ENCODE data around the gene TRPM3. TPM values are rescaled to one million over a fixed set of nuclear protein-coding genes. Genes with fewer than 3 reads are reported as not detected.

TRPM3 gene
- total RNA-seq, 1 experiment from 2014 or later: not detected

DNA sequence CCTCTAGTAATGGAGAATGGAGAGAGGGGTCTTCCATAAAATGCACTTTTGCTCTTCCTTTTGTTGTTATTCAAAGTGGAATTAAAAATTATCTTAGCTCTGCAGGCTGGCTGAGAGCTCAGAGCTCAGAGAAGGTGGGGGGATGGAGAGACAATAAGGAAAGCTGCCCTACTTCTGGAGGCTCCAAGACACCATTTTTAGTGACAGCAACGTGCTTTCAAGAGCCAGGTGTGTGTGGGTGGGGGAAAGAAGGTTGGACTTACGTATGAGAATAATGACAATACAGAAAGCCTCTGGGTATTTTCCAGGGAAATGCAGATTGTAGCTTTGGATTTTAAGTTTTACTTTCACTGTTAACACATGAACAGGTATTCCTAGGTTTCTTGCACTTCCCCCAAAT is 173.9 kb downstream of the TRPM3 start:
- CTCF ChIA-PET: no interaction called here
- H3K36me3 ChIP-seq (ENCODE audit: control insufficient read depth, insufficient read depth, low read length): no peaks in the 10 kb centered on the region

DNA sequence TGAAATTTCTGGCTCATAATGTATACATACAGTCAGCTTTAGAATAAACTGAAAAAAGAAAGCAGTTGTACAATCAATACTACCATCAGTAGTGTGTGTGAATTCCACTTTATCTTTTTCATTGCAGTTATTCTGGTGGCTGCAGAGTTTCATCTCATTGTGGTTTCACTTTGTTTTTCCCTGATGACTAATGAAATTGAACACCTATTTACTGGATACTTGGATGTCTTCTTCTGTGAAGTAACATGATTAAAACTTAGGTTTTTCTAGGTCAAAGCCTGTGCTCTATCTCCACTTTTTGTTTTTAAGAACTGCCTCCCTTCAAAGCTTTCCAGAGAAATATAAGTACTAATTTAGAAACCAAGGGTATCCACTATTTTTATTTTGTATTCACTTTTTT is 174.3 kb downstream of the TRPM3 start:
- BruUV-seq (replicated peaks): no TSS peak
- no peak for DNase-seq (ENCODE audit: low read depth, low spot score)
- Histone ChIP-seq H3K4me3 (ENCODE audit: low read depth in 2 of 2, low read length in 2 of 2) (no peak overlapping the region), H3K27ac (ENCODE audit: low read length) (no peak overlapping the region), H3K27me3 (ENCODE audit: control insufficient read depth, insufficient read depth, low read length) (no peaks in the 10 kb centered on the region), H3K4me1 (ENCODE audit: control insufficient read depth, insufficient read depth, low read length) (no peaks in the 10 kb centered on the region), H3K36me3 (ENCODE audit: control insufficient read depth, insufficient read depth, low read length) (no peaks in the 10 kb centered on the region), H3K9me3 (ENCODE audit: control insufficient read depth, insufficient read depth, low read depth, low read length) (no peaks in the 10 kb centered on the region)
- no peak for ATAC-seq
- ChIA-PET CTCF (no interaction called here), POLR2A (no interaction called here)
- in situ Hi-C loops (cut with HindIII; ENCODE audit: low pct_unique_long_range_greater_than_20kb, low sequenced_read_pairs) (no loop called here), intact Hi-C loops (cut with micrococcal nuclease; ENCODE audit: unreplicated experiment) (no loop called here)
- TF ChIP-seq, protein P1, sequence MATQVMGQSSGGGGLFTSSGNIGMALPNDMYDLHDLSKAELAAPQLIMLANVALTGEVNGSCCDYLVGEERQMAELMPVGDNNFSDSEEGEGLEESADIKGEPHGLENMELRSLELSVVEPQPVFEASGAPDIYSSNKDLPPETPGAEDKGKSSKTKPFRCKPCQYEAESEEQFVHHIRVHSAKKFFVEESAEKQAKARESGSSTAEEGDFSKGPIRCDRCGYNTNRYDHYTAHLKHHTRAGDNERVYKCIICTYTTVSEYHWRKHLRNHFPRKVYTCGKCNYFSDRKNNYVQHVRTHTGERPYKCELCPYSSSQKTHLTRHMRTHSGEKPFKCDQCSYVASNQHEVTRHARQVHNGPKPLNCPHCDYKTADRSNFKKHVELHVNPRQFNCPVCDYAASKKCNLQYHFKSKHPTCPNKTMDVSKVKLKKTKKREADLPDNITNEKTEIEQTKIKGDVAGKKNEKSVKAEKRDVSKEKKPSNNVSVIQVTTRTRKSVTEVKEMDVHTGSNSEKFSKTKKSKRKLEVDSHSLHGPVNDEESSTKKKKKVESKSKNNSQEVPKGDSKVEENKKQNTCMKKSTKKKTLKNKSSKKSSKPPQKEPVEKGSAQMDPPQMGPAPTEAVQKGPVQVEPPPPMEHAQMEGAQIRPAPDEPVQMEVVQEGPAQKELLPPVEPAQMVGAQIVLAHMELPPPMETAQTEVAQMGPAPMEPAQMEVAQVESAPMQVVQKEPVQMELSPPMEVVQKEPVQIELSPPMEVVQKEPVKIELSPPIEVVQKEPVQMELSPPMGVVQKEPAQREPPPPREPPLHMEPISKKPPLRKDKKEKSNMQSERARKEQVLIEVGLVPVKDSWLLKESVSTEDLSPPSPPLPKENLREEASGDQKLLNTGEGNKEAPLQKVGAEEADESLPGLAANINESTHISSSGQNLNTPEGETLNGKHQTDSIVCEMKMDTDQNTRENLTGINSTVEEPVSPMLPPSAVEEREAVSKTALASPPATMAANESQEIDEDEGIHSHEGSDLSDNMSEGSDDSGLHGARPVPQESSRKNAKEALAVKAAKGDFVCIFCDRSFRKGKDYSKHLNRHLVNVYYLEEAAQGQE (IDR thresholded peaks at IDR 0.05; ENCODE audit: insufficient read depth in 1 of 2, low read depth in 2 of 2, low read length in 1 of 2): no peak
- TF ChIP-seq TCF7L2 (IDR thresholded peaks at IDR 0.05; ENCODE audit: low read depth, low read length) (no peak), SIN3A (IDR thresholded peaks at IDR 0.05; ENCODE audit: borderline replicate concordance, insufficient read depth, low read depth, low read length) (no peak), POLR2AphosphoS5 (IDR thresholded peaks at IDR 0.05; ENCODE audit: low read depth, low read length) (no peak)
- TF ChIP-seq, protein P2, sequence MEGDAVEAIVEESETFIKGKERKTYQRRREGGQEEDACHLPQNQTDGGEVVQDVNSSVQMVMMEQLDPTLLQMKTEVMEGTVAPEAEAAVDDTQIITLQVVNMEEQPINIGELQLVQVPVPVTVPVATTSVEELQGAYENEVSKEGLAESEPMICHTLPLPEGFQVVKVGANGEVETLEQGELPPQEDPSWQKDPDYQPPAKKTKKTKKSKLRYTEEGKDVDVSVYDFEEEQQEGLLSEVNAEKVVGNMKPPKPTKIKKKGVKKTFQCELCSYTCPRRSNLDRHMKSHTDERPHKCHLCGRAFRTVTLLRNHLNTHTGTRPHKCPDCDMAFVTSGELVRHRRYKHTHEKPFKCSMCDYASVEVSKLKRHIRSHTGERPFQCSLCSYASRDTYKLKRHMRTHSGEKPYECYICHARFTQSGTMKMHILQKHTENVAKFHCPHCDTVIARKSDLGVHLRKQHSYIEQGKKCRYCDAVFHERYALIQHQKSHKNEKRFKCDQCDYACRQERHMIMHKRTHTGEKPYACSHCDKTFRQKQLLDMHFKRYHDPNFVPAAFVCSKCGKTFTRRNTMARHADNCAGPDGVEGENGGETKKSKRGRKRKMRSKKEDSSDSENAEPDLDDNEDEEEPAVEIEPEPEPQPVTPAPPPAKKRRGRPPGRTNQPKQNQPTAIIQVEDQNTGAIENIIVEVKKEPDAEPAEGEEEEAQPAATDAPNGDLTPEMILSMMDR (IDR thresholded peaks at IDR 0.05): no peak

More for the DNA sequence above, 173.9 kb downstream of the TRPM3 start:
- POLR2A ChIA-PET: no interaction called here
- no peaks in the 10 kb centered on the region for H3K9me3 ChIP-seq (ENCODE audit: control insufficient read depth, insufficient read depth, low read depth, low read length)
- no peak overlapping the region for H3K27ac ChIP-seq (ENCODE audit: low read length)
- H3K27me3 ChIP-seq (ENCODE audit: control insufficient read depth, insufficient read depth, low read length): no peaks in the 10 kb centered on the region
- ATAC-seq (no peak), DNase-seq (ENCODE audit: low read depth, low spot score) (no peak)
- no peak overlapping the region for H3K4me3 ChIP-seq (ENCODE audit: low read depth in 2 of 2, low read length in 2 of 2)
- intact Hi-C loops (cut with micrococcal nuclease; ENCODE audit: unreplicated experiment) (no loop called here), in situ Hi-C loops (cut with HindIII; ENCODE audit: low pct_unique_long_range_greater_than_20kb, low sequenced_read_pairs) (no loop called here)
- BruUV-seq (replicated peaks): no TSS peak
- no peak for TF ChIP-seq POLR2AphosphoS5 (IDR thresholded peaks at IDR 0.05; ENCODE audit: low read depth, low read length)
- TF ChIP-seq, protein P2 (IDR thresholded peaks at IDR 0.05): no peak
- TF ChIP-seq SIN3A (IDR thresholded peaks at IDR 0.05; ENCODE audit: borderline replicate concordance, insufficient read depth, low read depth, low read length): no peak
- TF ChIP-seq TCF7L2 (IDR thresholded peaks at IDR 0.05; ENCODE audit: low read depth, low read length): no peak
- TF ChIP-seq, protein P1 (IDR thresholded peaks at IDR 0.05; ENCODE audit: insufficient read depth in 1 of 2, low read depth in 2 of 2, low read length in 1 of 2): no peak
- H3K4me1 ChIP-seq (ENCODE audit: control insufficient read depth, insufficient read depth, low read length): no peaks in the 10 kb centered on the region

All from Panc1 (cell line).